Testis (tissue), 3 donors: ENCODE measurements around the gene PDE7B. TPM values are rescaled to one million over a fixed set of nuclear protein-coding genes. Genes with fewer than 3 reads are reported as not detected.

Experiments
- DNase-seq: peaks from one replicate; pipeline ENCODE4 v3.0.0-alpha.2; 2019
- H3K27ac ChIP-seq, 2 donors: fragments of 200-600 bp; sonication (generic); one replicate each; pipeline ENCODE4 v1.5.1; 2019
- H3K27me3 ChIP-seq: fragments of 200-600 bp; sonication (generic); one replicate; pipeline ENCODE4 v1.5.1; 2019
- H3K36me3 ChIP-seq: fragments of 200-600 bp; sonication (generic); one replicate; pipeline ENCODE4 v1.5.1; 2017; ENCODE audit warnings: low read depth; ENCODE audit errors: missing control alignments
- H3K4me1 ChIP-seq: fragments of 200-600 bp; sonication (generic); one replicate; pipeline ENCODE4 v1.5.1; 2019
- H3K4me3 ChIP-seq, 2 donors: fragments of 200-600 bp; sonication (generic); one replicate each; pipeline ENCODE4 v1.5.1; 2017 to 2019
- H3K9me3 ChIP-seq: fragments of 200-600 bp; sonication (generic); one replicate; pipeline ENCODE4 v1.5.1; 2017
- CTCF ChIP-seq, 3 experiments: fragments of 450-650 bp in 2 of 3; fragments of 200-600 bp in 1 of 3; sonication (generic) in 1 of 3; IDR thresholded peaks; one replicate each; pipeline ENCODE4 v1.5.1; 2016 to 2019; ENCODE audit warnings: antibody characterized with exemption in 3 of 3, mild to moderate bottlenecking in 2 of 3, moderate library complexity in 1 of 3
- POLR2A ChIP-seq: fragments of 450-650 bp; IDR thresholded peaks from one replicate; pipeline ENCODE4 v1.6.1; 2017; ENCODE audit warnings: antibody characterized with exemption, mild to moderate bottlenecking, moderate library complexity
- WGBS, 2 donors: methylation state at CpG; one replicate each; pipeline ENCODE4 v1.1.5; 2018; 5-methylcytosine and 5-hydroxymethylcytosine counted together
- intact Hi-C: fragments of 100-400 bp; cut with DNase I; formaldehyde crosslinking; loops from one replicate; pipeline ENCODE4 v1.15.1; 2023; ENCODE audit warnings: low total_unique reads
- polyA plus RNA-seq: library from polyadenylated mRNA; stranded (reverse); fragments of 350-450 nt; fragmentation: Illumina TruSeq; extraction: RNeasy Lipid Tissue Mini Kit (QIAGEN cat#74804); gene quantifications from one replicate; pipeline ENCODE4 v1.2.3, GENCODE V29; 2014; ENCODE audit warnings: low read depth, low replicate concordance; ENCODE audit not compliant: insufficient read depth
- total RNA-seq, 2 donors: library from RNA; depleted of rRNA; stranded (reverse); fragments of >200 nt; gene quantifications; one replicate each; pipeline ENCODE4 v1.2.3, GENCODE V29; 2016

The PDE7B gene
- total and polyA plus RNA-seq, 3 donors from 2014 or later = 3.7 to 6.9 (median 4.4) TPM

DNA sequence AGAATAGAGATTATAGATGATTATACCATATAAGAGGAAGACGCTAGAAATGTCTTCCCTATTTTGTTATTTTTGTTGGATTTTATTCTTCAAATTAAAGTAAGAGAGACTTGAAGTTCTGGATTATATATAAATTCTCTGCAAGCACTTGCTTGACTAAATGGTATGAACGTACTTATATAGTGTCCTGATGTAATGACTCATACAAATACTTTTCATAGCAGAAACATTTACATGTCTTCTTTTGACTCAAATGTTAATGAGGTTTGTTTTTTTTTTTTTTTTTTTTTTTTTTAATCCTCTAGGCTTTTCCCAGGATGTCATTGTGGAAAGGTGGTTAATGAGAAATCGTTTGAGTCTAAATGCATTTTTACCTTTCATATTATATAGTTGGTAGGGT is 55.0 kb downstream of the PDE7B start:
- intact Hi-C loops = no loop called here
- H3K4me3 ChIP-seq = no peak overlapping the region
- H3K27ac ChIP-seq = no peak overlapping the region
- H3K36me3 ChIP-seq = no peaks in the 10 kb centered on the region
- no peaks in the 10 kb centered on the region for H3K27me3 ChIP-seq
- WGBS, 2 donors = 89 to 97% methylated on average over 3 of the region's 3 CpGs
- TF ChIP-seq POLR2A = no peak
- no peak for TF ChIP-seq CTCF (IDR thresholded peaks at IDR 0.05)
- H3K4me1 ChIP-seq = peaks cover 15% of the 10 kb centered on the region
- H3K9me3 ChIP-seq = no peaks in the 10 kb centered on the region
- DNase-seq = no peak

DNA sequence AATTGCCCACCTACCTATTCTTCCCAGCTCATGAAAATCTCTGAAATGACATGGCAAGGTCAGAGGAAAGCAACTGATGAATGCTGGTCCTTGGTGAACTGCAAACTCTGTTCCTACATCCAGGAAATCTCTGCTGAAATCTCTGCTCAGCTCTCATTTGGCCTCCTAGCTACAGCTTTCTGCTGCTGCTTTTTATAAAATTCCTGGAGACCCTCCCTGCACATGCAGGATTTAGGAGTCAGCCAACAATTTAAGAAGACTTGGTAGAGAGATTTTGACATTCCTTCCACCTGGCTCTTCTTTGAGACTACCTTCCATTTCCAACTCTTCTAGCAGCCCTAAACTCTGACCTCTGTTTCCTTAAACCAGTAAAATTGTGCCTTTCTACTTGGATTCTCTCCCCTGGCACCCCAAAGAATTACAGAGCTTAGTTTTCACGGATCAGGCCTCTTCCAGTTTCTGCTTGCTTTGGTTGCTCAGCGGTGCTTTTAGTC is 55.5 kb downstream of the PDE7B start:
- Histone ChIP-seq H3K36me3 (no peaks in the 10 kb centered on the region), H3K9me3 (no peaks in the 10 kb centered on the region), H3K27me3 (no peaks in the 10 kb centered on the region), H3K27ac (no peak overlapping the region), H3K4me3 (no peak overlapping the region), H3K4me1 (peaks cover 11% of the 10 kb centered on the region)
- intact Hi-C loops = no loop called here
- WGBS, 2 donors = 77 to 89% methylated on average over 2 of the region's 2 CpGs
- no peak for DNase-seq
- no peak for TF ChIP-seq POLR2A
- no peak for TF ChIP-seq CTCF (IDR thresholded peaks at IDR 0.05)

DNA sequence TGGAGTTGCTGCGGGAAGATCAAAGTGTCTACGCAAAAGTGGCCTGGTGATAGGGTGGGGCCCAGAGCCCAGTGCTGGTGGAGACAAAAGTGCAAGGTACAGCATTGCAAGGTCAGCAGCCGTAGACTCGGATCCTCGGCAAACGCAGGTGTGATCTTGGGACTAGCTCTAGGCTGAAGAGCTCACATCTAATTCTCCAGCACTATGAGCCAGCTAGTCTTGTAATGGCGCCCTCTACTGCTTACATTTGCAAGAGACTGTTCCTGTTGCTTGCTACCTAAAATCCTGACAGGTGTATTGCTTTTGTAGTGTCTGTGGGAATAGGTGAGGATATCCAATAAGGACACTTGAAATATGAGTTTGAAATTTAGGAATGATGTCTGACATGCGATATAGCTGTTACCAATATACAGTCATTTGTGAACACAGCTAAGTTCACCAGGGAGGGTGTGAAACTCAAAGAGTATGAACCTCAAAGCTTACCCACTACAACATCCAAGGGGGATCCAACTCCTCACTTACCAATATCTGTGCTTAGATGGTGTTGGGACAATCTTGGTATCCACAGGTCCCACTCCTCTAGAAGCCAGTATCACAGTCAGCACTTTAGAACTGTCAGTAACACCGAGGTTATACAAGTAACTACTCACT is 58.4 kb downstream of the PDE7B start:
- H3K27me3 ChIP-seq = no peaks in the 10 kb centered on the region
- no peak overlapping the region for H3K27ac ChIP-seq
- peak; percentile 66 for DNase-seq
- H3K4me1 ChIP-seq = no peaks in the 10 kb centered on the region
- no peaks in the 10 kb centered on the region for H3K36me3 ChIP-seq
- no peak overlapping the region for H3K4me3 ChIP-seq
- intact Hi-C loops = no loop called here
- no peaks in the 10 kb centered on the region for H3K9me3 ChIP-seq
- TF ChIP-seq POLR2A (no peak), CTCF (IDR thresholded peaks at IDR 0.05) (peak in 2 of 3 experiments; percentile 26 to 33)
- WGBS, 2 donors = 73% methylated on average over 9 of the region's 9 CpGs

DNA sequence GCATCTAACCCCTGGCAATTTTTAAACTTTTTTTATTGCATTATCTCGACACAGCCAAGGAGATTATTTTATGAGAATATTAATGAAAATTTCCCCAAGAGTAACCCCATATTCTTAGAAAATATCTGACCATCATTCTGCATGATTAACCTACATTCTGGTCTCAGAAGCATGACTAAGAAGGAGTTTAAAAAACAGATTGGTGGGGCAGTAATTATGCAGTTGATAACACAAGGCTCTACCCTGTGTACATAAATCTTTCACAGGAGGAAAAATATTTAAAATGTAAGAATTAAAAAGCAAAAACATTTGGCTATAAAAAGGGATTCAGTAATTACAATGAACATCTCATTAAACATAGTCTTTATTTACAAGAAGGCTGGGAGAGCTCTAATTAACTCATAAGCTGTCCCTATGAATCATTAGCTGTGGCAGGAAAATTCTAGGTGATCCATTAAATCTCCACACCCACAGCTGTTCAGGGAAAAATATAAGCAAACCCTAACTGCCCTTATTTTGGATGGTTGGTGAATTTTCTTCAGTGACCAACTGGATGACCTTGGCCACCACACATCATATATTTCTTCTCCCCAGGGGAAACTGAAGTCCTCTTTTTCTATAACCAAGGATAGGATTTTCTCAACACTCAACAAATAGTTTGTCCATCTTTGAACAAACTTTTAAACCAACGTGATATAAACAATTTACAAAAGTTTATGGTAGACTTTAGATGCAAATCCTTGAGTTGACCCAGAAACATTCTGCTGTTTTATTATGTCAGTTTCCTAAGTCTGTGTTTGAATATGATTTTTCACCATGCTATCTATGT is 59.5 kb downstream of the PDE7B start:
- Histone ChIP-seq H3K36me3 (no peaks in the 10 kb centered on the region), H3K4me1 (no peaks in the 10 kb centered on the region), H3K27me3 (no peaks in the 10 kb centered on the region), H3K9me3 (no peaks in the 10 kb centered on the region), H3K27ac (no peak overlapping the region), H3K4me3 (no peak overlapping the region)
- TF ChIP-seq CTCF (IDR thresholded peaks at IDR 0.05) = no peak
- TF ChIP-seq POLR2A = no peak
- no peak for DNase-seq
- 56 to 66% methylated on average over 2 of the region's 2 CpGs for WGBS, 2 donors
- intact Hi-C loops = no loop called here
